Mucosa of stomach (tissue), 1 donor: Measurements from ENCODE around the gene KRT26.

Experiments
- H3K27me3 ChIP-seq: one replicate; pipeline ENCODE4 v1.7.0; 2013; ENCODE audit warnings: mild to moderate bottlenecking, low read length; ENCODE audit not compliant: control insufficient read depth, insufficient read depth
- H3K36me3 ChIP-seq: one replicate; pipeline ENCODE4 v1.7.0; 2013; ENCODE audit warnings: low read length; ENCODE audit not compliant: control insufficient read depth, insufficient read depth
- H3K4me1 ChIP-seq: one replicate; pipeline ENCODE4 v1.7.0; 2013; ENCODE audit warnings: mild to moderate bottlenecking, low read length; ENCODE audit not compliant: control insufficient read depth, insufficient read depth
- H3K4me3 ChIP-seq: one replicate; pipeline ENCODE4 v1.7.0; 2013; ENCODE audit warnings: low read length
- H3K9ac ChIP-seq: one replicate; pipeline ENCODE4 v1.7.0; 2013; ENCODE audit warnings: mild to moderate bottlenecking, low read length, moderate library complexity
- H3K9me3 ChIP-seq: one replicate; pipeline ENCODE4 v1.7.0; 2013; ENCODE audit warnings: mild to moderate bottlenecking, low read length, moderate library complexity; ENCODE audit not compliant: control insufficient read depth
- donor health status: Pancreatic carcinoma.

Gene KRT26

GRCh38 chr17:40718930-40719329 is 53.1 kb downstream of the KRT26 start:
- Histone ChIP-seq H3K4me1 (no peaks in the 10 kb centered on the region), H3K36me3 (no peaks in the 10 kb centered on the region), H3K4me3 (no peak overlapping the region), H3K9me3 (no peaks in the 10 kb centered on the region), H3K27me3 (peaks cover 8% of the 10 kb centered on the region), H3K9ac (no peak overlapping the region)

- Histone ChIP-seq H3K36me3 (no peaks in the 10 kb centered on the region), H3K4me1 (no peaks in the 10 kb centered on the region), H3K9ac (no peak overlapping the region), H3K27me3 (peaks cover 3% of the 10 kb centered on the region), H3K4me3 (no peak overlapping the region), H3K9me3 (no peaks in the 10 kb centered on the region)
These were observed 54.2 kb downstream of the KRT26 start for GRCh38 chr17:40717776-40718175.
